Esophagus muscularis mucosa (tissue), 4 donors: ENCODE data around the gene PRM3.

Experiments used
- CTCF ChIP-seq, 3 experiments: fragments of 200-600 bp in 2 of 3; fragments of 450-650 bp in 1 of 3; sonication (generic) in 2 of 3; IDR thresholded peaks; one replicate each; pipeline ENCODE4 v1.5.1; 2017 to 2019; ENCODE audit warnings: antibody characterized with exemption in 3 of 3, mild to moderate bottlenecking in 2 of 3, moderate library complexity in 1 of 3
- EP300 ChIP-seq: sonication (generic); formaldehyde crosslinking; IDR thresholded peaks from one replicate; pipeline ENCODE4 v1.6.1; 2017; ENCODE audit warnings: antibody characterized with exemption
- POLR2A ChIP-seq: fragments of 450-650 bp; IDR thresholded peaks from one replicate; pipeline ENCODE4 v1.6.1; 2017; ENCODE audit warnings: antibody characterized with exemption, moderate library complexity, mild to moderate bottlenecking, low read depth
- POLR2AphosphoS5 ChIP-seq, 2 donors: sonication (generic); formaldehyde crosslinking; IDR thresholded peaks; one replicate each; pipeline ENCODE4 v1.6.1; 2017; ENCODE audit warnings: antibody characterized with exemption in 2 of 2

- TF ChIP-seq CTCF (IDR thresholded peaks at IDR 0.05), result no peak
- no peak for TF ChIP-seq EP300
- no peak for TF ChIP-seq POLR2A
- no peak for TF ChIP-seq POLR2AphosphoS5 (IDR thresholded peaks at IDR 0.05)
Observed at GRCh38 chr16:11240636-11241473, 32.6 kb downstream of the PRM3 start.
